OCI-LY3 (cell line): ENCODE data around the gene TTLL9.

Experiments
- EZH2phosphoT487 ChIP-seq: fragments of 200-600 bp; shearing (Covaris generic); IDR thresholded peaks from 2 replicates; pipeline ENCODE4 v1.6.1; 2018; ENCODE audit warnings: antibody characterized with exemption, mixed run types, low read depth
- TF ChIP-seq, protein P1 (sequence below): fragments of 200-600, 300-600 bp; sonication (generic); IDR thresholded peaks from 2 replicates; pipeline ENCODE4 v1.5.1; 2014; ENCODE audit warnings: antibody characterized with exemption, low read length, low read depth

DNA sequence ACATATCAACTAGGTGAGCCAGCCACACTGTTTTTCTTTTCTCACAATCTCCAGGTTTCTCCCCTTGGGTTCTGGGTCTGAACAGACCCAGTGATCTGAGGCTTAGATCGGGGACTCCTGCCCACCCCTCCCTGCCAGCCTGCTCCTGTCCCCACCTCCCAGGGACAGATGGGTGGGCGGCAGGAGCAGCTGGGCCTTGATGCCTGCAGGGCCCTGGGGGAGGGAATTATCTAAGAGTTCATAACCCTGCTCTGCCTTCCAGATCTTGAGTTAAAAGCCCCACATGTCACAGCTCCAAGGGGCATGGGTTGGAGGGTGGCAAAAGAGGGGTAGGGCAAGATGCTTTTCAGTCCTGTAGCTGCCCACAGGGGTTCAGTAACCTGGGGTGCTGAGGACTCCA lies 92.3 kb downstream of the TTLL9 start:
- TF ChIP-seq, protein P1, sequence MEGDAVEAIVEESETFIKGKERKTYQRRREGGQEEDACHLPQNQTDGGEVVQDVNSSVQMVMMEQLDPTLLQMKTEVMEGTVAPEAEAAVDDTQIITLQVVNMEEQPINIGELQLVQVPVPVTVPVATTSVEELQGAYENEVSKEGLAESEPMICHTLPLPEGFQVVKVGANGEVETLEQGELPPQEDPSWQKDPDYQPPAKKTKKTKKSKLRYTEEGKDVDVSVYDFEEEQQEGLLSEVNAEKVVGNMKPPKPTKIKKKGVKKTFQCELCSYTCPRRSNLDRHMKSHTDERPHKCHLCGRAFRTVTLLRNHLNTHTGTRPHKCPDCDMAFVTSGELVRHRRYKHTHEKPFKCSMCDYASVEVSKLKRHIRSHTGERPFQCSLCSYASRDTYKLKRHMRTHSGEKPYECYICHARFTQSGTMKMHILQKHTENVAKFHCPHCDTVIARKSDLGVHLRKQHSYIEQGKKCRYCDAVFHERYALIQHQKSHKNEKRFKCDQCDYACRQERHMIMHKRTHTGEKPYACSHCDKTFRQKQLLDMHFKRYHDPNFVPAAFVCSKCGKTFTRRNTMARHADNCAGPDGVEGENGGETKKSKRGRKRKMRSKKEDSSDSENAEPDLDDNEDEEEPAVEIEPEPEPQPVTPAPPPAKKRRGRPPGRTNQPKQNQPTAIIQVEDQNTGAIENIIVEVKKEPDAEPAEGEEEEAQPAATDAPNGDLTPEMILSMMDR: no peak
- no peak for TF ChIP-seq EZH2phosphoT487
